T-helper 1 cell treated with Interleukin-12 subunit alpha and Interleukin-12 subunit beta and Interleukin-4 antibody, amounts not matched to agents 30 ng/mL and 1 ng/mL, for 36 hours (primary cell): ENCODE measurements around the gene CDHR3. TPM values are rescaled to one million over a fixed set of nuclear protein-coding genes. Genes with fewer than 3 reads are reported as not detected.

Experiments
- intact Hi-C: fragments of 100-400 bp; cut with micrococcal nuclease; formaldehyde crosslinking; loops from one replicate; pipeline ENCODE4 v1.15.1; 2024
- total RNA-seq: library from RNA; stranded (reverse); gene quantifications from 2 replicates; pipeline ENCODE4 v1.2.3, GENCODE V29; 2022

The CDHR3 gene
- total RNA-seq, 1 donor from 2014 or later, result 3.1 TPM

- intact Hi-C loops, result loop anchor here (10.0 kb wide), 1 partner anchor 623 kb away; no protein-coding TSS in a partner anchor
These were observed 85.0 kb downstream of the CDHR3 start for GRCh38 chr7:106047818-106048705.

- intact Hi-C loops, result loop anchor here (10.0 kb wide), 1 partner anchor 624 kb away; no protein-coding TSS in a partner anchor
These were observed 85.6 kb downstream of the CDHR3 start for GRCh38 chr7:106048706-106049020.

GRCh38 chr7:106049139-106049752, 86.2 kb downstream of the CDHR3 start:
- intact Hi-C loops, result loop anchor here (10.0 kb wide), 1 partner anchor 624 kb away; no protein-coding TSS in a partner anchor

GRCh38 chr7:106050002-106050745, 87.1 kb downstream of the CDHR3 start:
- intact Hi-C loops, result no loop called here

DNA sequence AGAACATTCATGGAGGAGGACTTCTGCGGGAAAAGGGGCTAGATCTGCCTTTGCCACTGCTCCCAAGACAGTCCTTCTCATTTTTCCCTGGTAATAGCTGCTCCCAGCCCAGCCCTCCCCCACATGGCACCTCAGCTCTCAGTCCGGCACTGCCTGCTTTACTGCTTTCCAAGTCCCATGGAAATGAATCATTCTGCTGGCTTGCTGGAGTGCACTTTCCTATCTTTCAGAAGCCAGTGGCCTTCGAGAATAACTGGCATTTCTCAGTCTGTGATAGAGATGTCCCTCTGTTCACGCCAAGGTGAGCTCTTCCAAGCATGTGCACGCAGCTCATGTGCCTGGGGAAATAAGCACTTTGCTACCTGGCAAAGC, 87.7 kb downstream of the CDHR3 start:
- intact Hi-C loops, result no loop called here

GRCh38 chr7:106052681-106053080, 89.6 kb downstream of the CDHR3 start:
- intact Hi-C loops, result no loop called here

- intact Hi-C loops, result no loop called here
These were observed 90.0 kb downstream of the CDHR3 start for GRCh38 chr7:106053109-106053508.

- intact Hi-C loops, result no loop called here
These were observed 91.3 kb downstream of the CDHR3 start for GRCh38 chr7:106054156-106054910.

GRCh38 chr7:106054971-106055532, 92.0 kb downstream of the CDHR3 start:
- intact Hi-C loops, result loop anchor here (5.0 kb wide), 1 partner anchor 607 kb away; the partner anchor contains the start of gene CCDC71L

GRCh38 chr7:106056513-106057203, 93.6 kb downstream of the CDHR3 start:
- intact Hi-C loops, result loop anchor here (1.0 to 5.0 kb wide), 6 partner anchors 15 to 606 kb away; partner anchors contain the start of genes CCDC71L and SYPL1

DNA sequence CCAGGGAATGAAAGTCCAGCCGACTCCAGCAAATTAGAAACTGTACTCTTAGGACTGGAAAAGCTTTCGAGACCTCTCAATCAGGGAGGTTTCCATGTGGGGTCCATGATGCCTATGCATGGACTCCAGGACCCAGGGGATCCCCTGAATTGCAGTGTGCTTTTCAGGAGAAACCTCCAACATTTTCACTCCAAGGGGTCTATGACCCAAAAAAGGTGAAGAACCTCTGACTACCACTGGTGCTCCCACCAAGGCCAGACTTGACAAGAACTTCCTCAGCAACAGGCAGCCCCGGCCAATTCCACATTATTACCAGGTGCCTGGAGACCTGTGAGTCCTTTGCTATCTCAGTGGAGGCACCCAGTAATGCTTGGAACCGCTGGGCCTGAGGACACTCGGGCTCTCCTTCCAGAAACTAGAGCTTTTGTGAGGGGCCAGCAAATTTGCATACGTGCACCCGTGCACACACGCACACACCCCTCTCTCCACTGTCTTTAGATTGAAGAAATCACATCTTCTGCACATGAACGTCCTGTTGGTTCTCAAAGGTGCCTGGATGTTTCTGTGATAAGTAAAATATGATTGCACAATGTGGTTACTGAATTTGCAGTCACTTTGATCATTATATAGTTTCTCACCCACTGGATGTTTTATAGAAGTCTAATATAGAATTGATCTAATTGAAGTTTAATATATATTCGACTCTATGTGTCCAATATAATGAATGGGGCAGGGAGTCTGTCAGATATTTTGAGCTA, 94.3 kb downstream of the CDHR3 start:
- intact Hi-C loops, result loop anchor here (1.0 to 5.0 kb wide), 6 partner anchors 14 to 605 kb away; partner anchors contain the start of genes CCDC71L and SYPL1

GRCh38 chr7:106057962-106058927, 95.2 kb downstream of the CDHR3 start:
- intact Hi-C loops, result loop anchor here (1.0 to 5.0 kb wide), 6 partner anchors 13 to 604 kb away; partner anchors contain the start of genes CCDC71L and SYPL1

GRCh38 chr7:106058928-106059324, 95.9 kb downstream of the CDHR3 start:
- intact Hi-C loops, result loop anchor here (5.0 kb wide), 1 partner anchor 603 kb away; the partner anchor contains the start of gene CCDC71L

DNA sequence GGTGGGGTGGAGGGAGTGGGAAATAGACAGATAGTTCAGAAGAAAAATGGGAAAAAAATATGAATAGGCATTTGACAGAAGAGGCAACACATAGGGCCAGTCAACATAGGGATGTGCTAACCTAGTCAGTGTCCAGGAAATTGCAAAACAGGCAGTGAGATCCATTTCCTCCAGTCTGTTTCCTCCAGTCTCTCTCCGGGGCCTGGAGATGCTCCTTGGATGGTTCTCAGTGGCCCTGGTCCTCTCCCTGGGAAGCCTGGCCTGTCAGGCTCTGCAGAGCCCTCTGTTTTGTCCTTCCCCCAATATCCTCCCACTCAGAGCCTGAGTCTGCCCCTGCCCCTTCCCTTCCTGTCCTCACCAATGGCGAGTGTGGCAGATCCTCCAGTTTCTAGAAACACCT, 96.5 kb downstream of the CDHR3 start:
- intact Hi-C loops, result loop anchor here (5.0 kb wide), 1 partner anchor 603 kb away; the partner anchor contains the start of gene CCDC71L

DNA sequence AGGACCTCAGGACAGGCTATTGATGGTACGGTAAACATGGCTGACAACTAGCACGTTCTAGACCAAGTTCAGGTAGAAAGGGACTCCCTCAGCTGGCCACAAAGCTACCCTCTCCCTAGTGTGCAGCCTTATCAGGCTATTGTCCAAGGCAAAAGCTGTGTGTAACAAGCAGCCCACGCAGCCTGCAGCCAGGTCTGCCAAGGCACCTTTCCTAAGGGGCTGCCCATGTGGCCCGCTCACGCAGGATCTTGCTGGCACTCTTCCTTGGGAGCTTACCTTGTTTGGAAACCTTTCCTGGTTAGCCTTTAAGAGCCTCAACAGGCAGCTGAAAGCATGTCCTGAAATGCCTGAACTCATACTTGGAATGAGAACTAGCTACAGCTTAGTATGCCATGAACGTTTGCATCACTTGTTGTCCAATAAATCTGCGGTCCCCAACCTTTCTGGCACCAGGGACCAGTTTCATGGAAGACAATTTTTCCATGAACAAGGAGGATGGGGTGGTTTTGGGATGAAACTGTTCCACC, 97.4 kb downstream of the CDHR3 start:
- intact Hi-C loops, result no loop called here

DNA sequence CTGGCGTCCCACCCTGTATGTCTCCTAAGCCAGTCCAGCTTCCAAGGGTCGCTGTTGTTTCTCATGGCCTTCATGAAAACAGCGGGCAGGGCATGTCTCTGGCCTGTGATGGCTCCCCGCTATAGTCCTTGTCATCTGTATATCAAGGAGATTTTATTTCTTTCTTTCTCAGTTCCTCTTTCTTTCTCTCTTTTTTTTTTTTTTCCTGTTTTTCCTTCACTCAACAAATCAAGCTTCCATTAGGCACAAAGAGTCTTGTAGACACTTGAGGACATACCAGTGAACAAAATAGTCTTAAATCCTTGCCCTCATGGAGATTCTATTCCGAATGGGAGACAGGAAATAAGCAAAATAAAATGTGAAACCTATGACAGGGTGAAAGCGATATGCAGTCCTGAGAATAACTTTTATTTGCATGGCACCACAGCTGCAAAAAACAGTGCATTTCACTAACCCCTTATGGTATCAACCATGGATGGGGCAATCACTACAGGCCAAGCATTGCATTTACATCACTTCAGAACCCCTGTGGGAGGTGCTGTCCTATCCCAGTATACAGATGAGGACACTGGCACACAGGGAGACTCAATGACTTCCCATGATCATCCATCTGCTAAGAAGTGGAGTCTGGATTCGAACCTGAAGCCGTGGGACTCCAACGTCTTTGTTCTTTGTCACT, 98.4 kb downstream of the CDHR3 start:
- intact Hi-C loops, result no loop called here

DNA sequence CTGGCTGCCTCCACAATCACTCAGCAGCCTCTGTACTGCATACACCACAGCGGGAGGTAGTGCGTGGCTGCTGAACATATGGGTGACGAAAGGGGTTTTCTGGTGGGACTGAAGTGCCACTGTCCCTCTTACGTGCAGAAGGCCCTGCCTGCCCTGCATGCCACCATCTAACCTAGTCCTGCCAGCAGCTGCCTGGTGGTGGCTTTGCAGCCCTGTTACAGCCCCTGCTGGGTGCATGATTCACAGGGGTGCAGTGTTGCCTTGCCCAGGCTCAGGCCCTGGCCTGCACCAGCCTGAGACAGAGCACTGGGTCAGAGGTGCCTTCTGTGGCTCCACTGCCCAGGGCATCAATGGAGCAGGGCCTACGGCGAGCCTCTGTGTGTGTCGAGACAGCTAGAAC, 98.9 kb downstream of the CDHR3 start:
- intact Hi-C loops, result no loop called here
